Progenitor cell of endocrine pancreas (in vitro differentiated cells): ENCODE measurements around the gene ERRFI1. TPM values are rescaled to one million over a fixed set of nuclear protein-coding genes. Genes with fewer than 3 reads are reported as not detected.

Experiments used
- DNase-seq: peaks from one replicate; pipeline ENCODE4 v3.0.0; 2021; ENCODE audit warnings: low spot score; ENCODE audit not compliant: unreplicated experiment
- H3K27ac Mint-ChIP-seq: 2 replicates; pipeline ENCODE4 v1.8.0; 2021; ENCODE audit warnings: mild to moderate bottlenecking, moderate library complexity, mixed read lengths
- H3K27me3 Mint-ChIP-seq: 2 replicates; pipeline ENCODE4 v1.8.0; 2021; ENCODE audit warnings: mixed read lengths
- H3K36me3 Mint-ChIP-seq: 2 replicates; pipeline ENCODE4 v1.8.0; 2022; ENCODE audit warnings: mixed read lengths; ENCODE audit not compliant: insufficient read depth
- H3K4me1 Mint-ChIP-seq: 2 replicates; pipeline ENCODE4 v1.8.0; 2021; ENCODE audit warnings: low read depth, mixed read lengths
- H3K4me3 Mint-ChIP-seq: 2 replicates; pipeline ENCODE4 v1.8.0; 2021; ENCODE audit warnings: low read depth, mild to moderate bottlenecking, moderate library complexity, mixed read lengths
- H3K9me3 Mint-ChIP-seq: 2 replicates; pipeline ENCODE4 v1.8.0; 2021; ENCODE audit warnings: low read depth, mixed read lengths
- CTCF ChIP-seq: fragments of 200-600 bp; sonication (generic); IDR thresholded peaks from one replicate; pipeline ENCODE4 v1.5.0; 2021; ENCODE audit warnings: antibody characterized with exemption, mild to moderate bottlenecking; ENCODE audit not compliant: unreplicated experiment
- total RNA-seq: library from RNA; stranded (reverse); gene quantifications from 2 replicates; pipeline ENCODE4 v1.2.1, GENCODE V29; 2021

Gene ERRFI1
- total RNA-seq, 1 donor from 2014 or later = 138 TPM

- DNase-seq = no peak
Measured at GRCh38 chr1:8065369-8065768, 39.3 kb upstream of the ERRFI1 start.

GRCh38 chr1:8063298-8064036, 37.4 kb upstream of the ERRFI1 start:
- Mint-ChIP-seq H3K27me3 (no peaks in the 10 kb centered on the region), H3K9me3 (peaks cover 8% of the 10 kb centered on the region), H3K4me3 (no peak overlapping the region), H3K36me3 (peaks cover 5% of the 10 kb centered on the region), H3K27ac (no peak overlapping the region), H3K4me1 (peaks cover 12% of the 10 kb centered on the region)
- DNase-seq = no peak
- no peak for TF ChIP-seq CTCF

More at GRCh38 chr1:8065369-8065768, 39.3 kb upstream of the ERRFI1 start:
- Mint-ChIP-seq H3K27me3 (no peaks in the 10 kb centered on the region), H3K9me3 (peaks cover 10% of the 10 kb centered on the region), H3K36me3 (peaks cover 5% of the 10 kb centered on the region), H3K27ac (no peak overlapping the region), H3K4me3 (no peak overlapping the region), H3K4me1 (peaks cover 20% of the 10 kb centered on the region)
- no peak for TF ChIP-seq CTCF

- Mint-ChIP-seq H3K4me3 (no peak overlapping the region), H3K9me3 (peaks cover 7% of the 10 kb centered on the region), H3K4me1 (peaks cover 12% of the 10 kb centered on the region), H3K27ac (no peak overlapping the region), H3K36me3 (peaks cover 5% of the 10 kb centered on the region), H3K27me3 (no peaks in the 10 kb centered on the region)
- no peak for TF ChIP-seq CTCF
- no peak for DNase-seq
Measured at GRCh38 chr1:8062861-8063260, 36.8 kb upstream of the ERRFI1 start.

GRCh38 chr1:8061673-8062386, 35.7 kb upstream of the ERRFI1 start:
- no peak for DNase-seq
- peaks cover 5% of the 10 kb centered on the region for H3K36me3 Mint-ChIP-seq
- no peak overlapping the region for H3K4me3 Mint-ChIP-seq
- no peaks in the 10 kb centered on the region for H3K27me3 Mint-ChIP-seq
- peaks cover 7% of the 10 kb centered on the region for H3K9me3 Mint-ChIP-seq
- peak overlapping the region; percentile 96 for H3K27ac Mint-ChIP-seq
- peaks cover 13% of the 10 kb centered on the region for H3K4me1 Mint-ChIP-seq
- TF ChIP-seq CTCF = no peak

- DNase-seq = no peak
- peaks cover 13% of the 10 kb centered on the region for H3K4me1 Mint-ChIP-seq
- no peak overlapping the region for H3K4me3 Mint-ChIP-seq
- H3K9me3 Mint-ChIP-seq = peaks cover 6% of the 10 kb centered on the region
- no peaks in the 10 kb centered on the region for H3K27me3 Mint-ChIP-seq
- H3K36me3 Mint-ChIP-seq = peaks cover 4% of the 10 kb centered on the region
- no peak for TF ChIP-seq CTCF
- peak overlapping the region; percentile 96 for H3K27ac Mint-ChIP-seq
Measured at GRCh38 chr1:8061210-8061609, 35.1 kb upstream of the ERRFI1 start.
